ENCODE measurements around the gene TRIM38. TPM values are rescaled to one million over a fixed set of nuclear protein-coding genes. Genes with fewer than 3 reads are reported as not detected.
"Not testable (repeated sequence)": the region's sequence is repeated elsewhere in the genome, so short reads cannot be mapped to it uniquely, and the experiment has no call there.

TRIM38 gene
- total RNA-seq, 4 donors from 2014 or later, result 7.7 to 9.0 (median 8.5) TPM

DNA sequence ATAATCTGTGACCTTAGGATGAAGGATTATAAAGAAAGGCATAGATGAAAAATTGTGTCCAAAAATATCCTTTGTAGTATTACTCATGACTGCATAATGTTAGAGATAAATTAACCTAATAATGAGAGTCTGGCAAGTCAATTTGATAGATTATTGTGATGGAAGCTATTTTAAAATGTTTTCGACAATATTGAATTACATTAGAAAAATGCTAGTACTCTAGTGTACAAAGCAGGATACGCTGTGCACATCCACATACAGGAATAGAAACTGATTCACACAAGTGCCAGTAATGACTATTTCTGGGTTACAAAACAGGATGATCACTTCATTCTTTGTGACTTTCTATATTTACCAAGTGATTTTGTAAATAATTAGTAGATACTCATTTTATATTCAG lies 35.4 kb upstream of the TRIM38 start:
- no peaks in the 10 kb centered on the region for H3K9me3 ChIP-seq
- DNase-seq, result no peak
- H3K27ac ChIP-seq, result no peak overlapping the region
- H3K4me3 ChIP-seq, result no peak overlapping the region
- 72 to 77% methylated on average over 2 of the region's 2 CpGs for WGBS, 2 donors
- H3K36me3 ChIP-seq, result no peaks in the 10 kb centered on the region
- TF ChIP-seq CTCF (IDR thresholded peaks at IDR 0.05) (no peak), POLR2A (IDR thresholded peaks at IDR 0.05) (no peak)
- intact Hi-C loops (cut with DNase I), result no loop called here
- H3K27me3 ChIP-seq, result no peaks in the 10 kb centered on the region
- no peaks in the 10 kb centered on the region for H3K4me1 ChIP-seq

GRCh38 chr6:25927756-25928216 lies 34.8 kb upstream of the TRIM38 start:
- Histone ChIP-seq H3K27me3 (no peaks in the 10 kb centered on the region), H3K27ac (no peak overlapping the region), H3K9me3 (no peaks in the 10 kb centered on the region), H3K4me3 (no peak overlapping the region), H3K4me1 (no peaks in the 10 kb centered on the region), H3K36me3 (no peaks in the 10 kb centered on the region)
- DNase-seq, result no peak
- 68 to 75% methylated on average over 2 of the region's 2 CpGs for WGBS, 2 donors
- TF ChIP-seq CTCF (IDR thresholded peaks at IDR 0.05) (no peak), POLR2A (IDR thresholded peaks at IDR 0.05) (no peak)
- intact Hi-C loops (cut with DNase I), result no loop called here

DNA sequence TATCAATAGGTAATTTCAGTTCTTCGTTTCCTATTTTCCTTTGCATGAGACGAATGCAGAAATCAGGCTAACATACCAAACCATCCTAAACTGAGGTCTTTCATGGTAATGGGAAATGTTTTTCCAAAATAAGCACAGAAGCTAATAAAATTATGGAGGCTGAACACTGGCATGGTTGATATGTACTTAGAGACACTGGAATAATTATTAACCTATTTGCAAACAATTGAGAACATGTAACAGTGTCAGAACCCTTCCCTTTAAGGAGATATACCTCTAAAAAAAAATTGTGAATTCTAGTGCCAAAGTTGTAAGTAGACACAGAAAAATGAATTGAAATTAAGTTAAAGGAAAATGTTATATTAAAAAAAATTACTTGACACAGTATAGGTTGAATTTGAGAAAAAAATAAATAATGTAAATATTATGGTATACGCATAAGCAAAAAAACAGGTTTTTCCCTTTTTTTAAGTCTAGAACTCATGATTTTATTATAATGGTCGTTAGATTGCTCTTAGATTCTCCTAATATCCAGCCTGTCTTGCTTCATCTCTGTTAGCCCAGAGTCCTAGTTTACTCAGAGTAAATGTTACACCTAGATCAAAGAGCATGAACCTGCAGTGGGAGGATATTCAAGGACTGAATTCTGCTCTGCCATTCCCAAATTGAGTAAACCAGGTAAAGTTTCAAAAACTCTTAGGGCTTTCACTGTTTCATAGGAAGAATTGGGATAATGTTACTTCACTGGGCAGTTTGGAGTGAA lies 33.9 kb upstream of the TRIM38 start:
- DNase-seq, result no peak
- Histone ChIP-seq H3K27me3 (peaks cover 0 to 1% (median 0%) of the 10 kb centered on the region in 4 donors), H3K36me3 (no peaks in the 10 kb centered on the region), H3K27ac (no peak overlapping the region), H3K9me3 (no peaks in the 10 kb centered on the region), H3K4me1 (no peaks in the 10 kb centered on the region), H3K4me3 (no peak overlapping the region)
- no peak for TF ChIP-seq POLR2A (IDR thresholded peaks at IDR 0.05)
- no peak for TF ChIP-seq CTCF (IDR thresholded peaks at IDR 0.05)
- intact Hi-C loops (cut with DNase I), result no loop called here
- WGBS, 2 donors, result 76% methylated on average over 4 of the region's 4 CpGs

GRCh38 chr6:25929785-25930184 lies 32.8 kb upstream of the TRIM38 start:
- H3K4me3 ChIP-seq; H3K27me3 ChIP-seq; H3K36me3 ChIP-seq; H3K4me1 ChIP-seq; H3K9me3 ChIP-seq; intact Hi-C loops (cut with DNase I); H3K27ac ChIP-seq; DNase-seq: not testable (repeated sequence)
- 95 to 97% methylated on average over 12 of the region's 12 CpGs for WGBS, 2 donors

DNA sequence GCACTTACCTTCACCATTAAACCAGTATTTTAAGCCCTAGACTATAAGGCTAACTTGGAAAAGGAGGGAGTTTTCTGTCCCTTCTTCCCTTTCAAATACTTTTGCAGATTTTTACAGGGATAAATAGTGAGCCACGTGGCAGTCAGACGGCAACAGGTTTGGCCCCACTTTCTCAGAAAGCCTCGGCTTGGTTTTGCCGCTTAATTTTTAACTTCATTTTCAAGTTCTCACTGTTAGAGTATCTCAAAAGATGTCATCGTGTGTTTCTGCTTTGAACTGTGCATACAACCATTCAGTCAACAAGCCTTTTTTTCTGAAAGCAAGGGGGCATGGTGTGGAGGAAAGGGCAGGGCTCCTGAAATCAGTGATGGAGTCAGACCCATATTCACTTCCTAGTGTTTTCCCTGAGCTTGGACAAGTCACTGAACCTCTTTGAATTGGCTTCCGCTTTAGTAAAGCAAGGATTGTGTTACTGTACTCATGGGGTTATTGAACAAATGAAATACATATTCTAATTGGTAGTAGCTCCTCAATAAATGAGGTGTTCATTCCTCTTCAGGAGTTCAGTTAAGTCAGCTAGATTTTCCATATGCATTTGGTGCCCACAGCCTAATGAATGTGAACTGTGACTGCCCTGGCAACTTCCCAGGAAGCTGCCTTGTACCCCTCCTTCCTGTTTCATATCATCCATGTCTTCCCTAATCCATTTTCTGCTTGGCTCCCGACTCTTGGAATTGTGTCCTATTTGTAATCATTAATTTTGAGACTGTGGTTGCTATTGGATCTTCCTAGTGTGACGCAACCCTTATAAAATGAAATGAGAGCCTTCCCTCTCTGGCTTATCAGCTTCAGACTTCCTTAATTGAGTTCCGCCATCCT lies 31.8 kb upstream of the TRIM38 start, which contains the start of gene SLC17A2:
SLC17A2 (minus strand) TSS at position 160 of the 879 bp plus-strand sequence. CDS start 4,895 bp downstream, outside the sequence.
- Histone ChIP-seq H3K36me3 (no peaks in the 10 kb centered on the region), H3K4me1 (no peaks in the 10 kb centered on the region), H3K27ac (no peak within 1 kb of the TSS), H3K4me3 (no peak within 1 kb of the TSS), H3K9me3 (no peaks in the 10 kb centered on the region), H3K27me3 (peaks cover 0 to 5% (median 0%) of the 10 kb centered on the region in 4 donors)
- intact Hi-C loops (cut with DNase I), result no loop called here
- 70 to 81% methylated on average over 9 of the region's 9 CpGs for WGBS, 2 donors
- TF ChIP-seq CTCF (IDR thresholded peaks at IDR 0.05) (no peak), POLR2A (IDR thresholded peaks at IDR 0.05) (no peak)
- no peak for DNase-seq

Data from esophagus squamous epithelium (tissue), 5 donors.